Heart right ventricle (tissue), 16 donors: Measurements from ENCODE around the gene PSMB2. TPM values are rescaled to one million over a fixed set of nuclear protein-coding genes. Genes with fewer than 3 reads are reported as not detected.

Experiments
- ATAC-seq, 8 donors: fragments of 200-7000 bp; cut with Tn5 transposase; one replicate each; pipeline ENCODE4 v1.9.1; 2020; ENCODE audit warnings: mild to moderate bottlenecking in 8 of 8, moderate library complexity in 8 of 8, moderate number of reproducible peaks in 1 of 8
- DNase-seq, 2 donors: peaks; one replicate each; pipeline ENCODE4 v3.0.0-alpha.2; 2020
- H3K27ac ChIP-seq, 10 donors: fragments of 200-600 bp; sonication (generic) in 2 of 10; one replicate each; pipeline versions ENCODE4 v1.5.0 to v1.8.0; 2020 to 2022; ENCODE audit warnings: mild to moderate bottlenecking in 3 of 10
- H3K27me3 ChIP-seq, 7 donors: fragments of 200-600 bp; one replicate each; pipeline ENCODE4 v1.8.0; 2021 to 2022; ENCODE audit warnings: mild to moderate bottlenecking in 2 of 7
- H3K36me3 ChIP-seq, 9 donors: fragments of 200-600 bp; sonication (generic) in 1 of 9; one replicate each; pipeline versions ENCODE4 v1.5.0 to v1.8.0; 2020 to 2022; ENCODE audit warnings: mild to moderate bottlenecking in 2 of 9
- H3K4me1 ChIP-seq, 9 donors: fragments of 200-600 bp; sonication (generic) in 1 of 9; one replicate each; pipeline versions ENCODE4 v1.5.0 to v1.8.0; 2020 to 2022; ENCODE audit warnings: mild to moderate bottlenecking in 4 of 9
- H3K4me3 ChIP-seq, 10 donors: fragments of 200-600 bp; sonication (generic) in 2 of 10; one replicate each; pipeline versions ENCODE4 v1.5.0 to v1.8.0; 2020 to 2022; ENCODE audit warnings: mild to moderate bottlenecking in 7 of 10, moderate library complexity in 2 of 10
- H3K9me3 ChIP-seq, 11 donors: fragments of 200-600 bp in 10 of 11; sonication (generic) in 2 of 11; one replicate each; pipeline versions ENCODE4 v1.5.0 to v1.8.0; 2013 to 2022; ENCODE audit warnings: mild to moderate bottlenecking in 2 of 11, control low read depth in 1 of 11, moderate library complexity in 1 of 11
- CTCF ChIP-seq, 9 donors: fragments of 200-600 bp; sonication (generic) in 2 of 9; IDR thresholded peaks; one replicate each; pipeline versions ENCODE4 v1.5.0 to v1.8.0; 2021 to 2022; ENCODE audit warnings: antibody characterized with exemption in 9 of 9, mild to moderate bottlenecking in 5 of 9, moderate library complexity in 1 of 9
- WGBS, 2 donors: extraction: QIAGEN DNeasy Blood & Tissue Kit; methylation state at CpG; one replicate each; pipeline ENCODE4 v1.1.7; 2013; ENCODE audit warnings: inconsistent platforms in 1 of 2; 5-methylcytosine and 5-hydroxymethylcytosine counted together
- intact Hi-C, 10 donors: fragments of 100-400 bp; cut with DNase I; formaldehyde crosslinking; loops; one replicate each; pipeline versions ENCODE4 v1.11.1 to v1.14.2; 2022
- polyA plus RNA-seq, 2 donors: library from polyadenylated mRNA; stranded (reverse); fragments of 200-250 nt; gene quantifications; one replicate each; pipeline ENCODE4 v1.2.3, GENCODE V29; 2013
- total RNA-seq, 10 donors: library from RNA; stranded (reverse); fragmentation: NEBNext Ultra II Directional in 3 of 10; extraction: Animal tissue kit (Norgen Biotek cat#: 25700) in 3 of 10; gene quantifications; one replicate each; pipeline versions ENCODE4 v1.2.1 to v1.2.4, GENCODE V29; 2021 to 2023
- donor health status: Arrhythmogenic right ventricular cardiomyopathy.
- donor health status: ischemic (EF 13 %, LVEDD 7.1; RV severe dilation, severe dysfunction).
- donor health status: healthy with polysubstance abuse.
- donor health status: DM: no; HTN: yes; CAD: no.
- donor health status: DM: no; HTN: no; CAD: no.
- donor health status: ischemic (EF 25% LVEDD 6.9; RV normal size, moderate dysfunction).
- donor health status: ischemic (EF 25% LVEDD 5.7; RV mildly dilated, moderate dysfunction).
- donor health status: healthy.
- donor health status: DM: yes; HTN: yes; CAD: no.
- donor health status: Ischemic cardiomyopathy.
- donor health status: ischemic (EF 35%, LVEDD 5.7; RV mildly dilated, moderate dysfunction).
- donor health status: nonischemic (EF 11% LVEDD 7.7; RV severe dilation, severe dysfunction).
- donor health status: DM: yes; HTN: yes; CAD: no.
- donor health status: PGD.
- donor health status: ischemic (EF 29% LVEDD 5.4; RV normal size, mild dysfunction).
- donor health status: nonischemic (EF 23%, LVEDD 6.1; RV moderate dilation, normal function).

Gene PSMB2
- total and polyA plus RNA-seq, 12 donors, result 34.1 to 55.0 (median 39.1) TPM

- Histone ChIP-seq H3K9me3 (no peaks in the 10 kb centered on the region), H3K27me3 (peaks cover 0 to 9% (median 0%) of the 10 kb centered on the region in 7 donors), H3K4me3 (no peak overlapping the region), H3K4me1 (no peaks in the 10 kb centered on the region), H3K36me3 (no peaks in the 10 kb centered on the region), H3K27ac (no peak overlapping the region)
- WGBS, 2 donors, result 56 to 59% methylated on average over 2 of the region's 2 CpGs
- DNase-seq, result no peak
- TF ChIP-seq CTCF (IDR thresholded peaks at IDR 0.05), result no peak
- no peak for ATAC-seq
- intact Hi-C loops, result no loop called here
Measured at GRCh38 chr1:35657851-35658250, 16.5 kb upstream of the PSMB2 start.

GRCh38 chr1:35656863-35657232 is 15.5 kb upstream of the PSMB2 start:
- intact Hi-C loops, result no loop called here
- DNase-seq (no peak), ATAC-seq (no peak)

GRCh38 chr1:35656148-35656862 is 15.0 kb upstream of the PSMB2 start:
- no peak overlapping the region for H3K27ac ChIP-seq
- H3K36me3 ChIP-seq, result no peaks in the 10 kb centered on the region
- DNase-seq (no peak), ATAC-seq (no peak)
- intact Hi-C loops, result no loop called here
- peaks cover 0 to 9% (median 0%) of the 10 kb centered on the region in 7 donors for H3K27me3 ChIP-seq
- H3K4me3 ChIP-seq, result no peak overlapping the region
- TF ChIP-seq CTCF (IDR thresholded peaks at IDR 0.05), result no peak
- H3K4me1 ChIP-seq, result no peaks in the 10 kb centered on the region
- H3K9me3 ChIP-seq, result no peaks in the 10 kb centered on the region
- 62 to 72% methylated on average over 5 of the region's 5 CpGs for WGBS, 2 donors

More at GRCh38 chr1:35656863-35657232, 15.5 kb upstream of the PSMB2 start:
- no peak overlapping the region for H3K4me3 ChIP-seq
- H3K27me3 ChIP-seq, result peaks cover 0 to 9% (median 0%) of the 10 kb centered on the region in 7 donors
- H3K4me1 ChIP-seq, result no peaks in the 10 kb centered on the region
- no peaks in the 10 kb centered on the region for H3K9me3 ChIP-seq
- 82% methylated on average over 4 of the region's 4 CpGs for WGBS, 2 donors
- no peaks in the 10 kb centered on the region for H3K36me3 ChIP-seq
- TF ChIP-seq CTCF (IDR thresholded peaks at IDR 0.05), result no peak
- no peak overlapping the region for H3K27ac ChIP-seq

- H3K4me3 ChIP-seq, result no peak overlapping the region
- WGBS, 2 donors, result 16 to 26% methylated on average over 1 of the region's 1 CpG
Measured at GRCh38 chr1:35655196-35655595, 13.9 kb upstream of the PSMB2 start.

More at GRCh38 chr1:35655196-35655595, 13.9 kb upstream of the PSMB2 start:
- ATAC-seq (no peak), DNase-seq (no peak)
- no peak overlapping the region for H3K27ac ChIP-seq
- H3K4me1 ChIP-seq, result peaks cover 0 to 5% (median 0%) of the 10 kb centered on the region in 9 donors
- no peak for TF ChIP-seq CTCF (IDR thresholded peaks at IDR 0.05)
- H3K27me3 ChIP-seq, result peaks cover 0 to 3% (median 0%) of the 10 kb centered on the region in 7 donors
- H3K9me3 ChIP-seq, result no peaks in the 10 kb centered on the region
- intact Hi-C loops, result no loop called here
- H3K36me3 ChIP-seq, result no peaks in the 10 kb centered on the region
